Frontal cortex (tissue), 4 donors: ENCODE results near the gene CXCL14. TPM values are rescaled to one million over a fixed set of nuclear protein-coding genes. Genes with fewer than 3 reads are reported as not detected.

Experiments
- DNase-seq, 2 donors: peaks; one replicate each; pipeline ENCODE4 v3.0.0; 2012; ENCODE audit warnings: low spot score in 2 of 2
- FAIRE-seq: peaks from 2 replicates; lab custom pipeline; 2012; peaks lifted over from hg19 to GRCh38; lab: Jason Lieb, UNC
- total RNA-seq: library from RNA; depleted of rRNA; stranded (reverse); fragments of >200 nt; gene quantifications from one replicate; pipeline ENCODE4 v1.2.3, GENCODE V29; 2014
- donor health status: control.
- donor health status: control.
- donor health status: control.

The CXCL14 gene
- total RNA-seq, 1 donor from 2014 or later: 7.7 TPM

GRCh38 chr5:135570453-135570764 lies 8.4 kb downstream of the CXCL14 start:
- DNase-seq (no peak), FAIRE-seq (no peak)

DNA sequence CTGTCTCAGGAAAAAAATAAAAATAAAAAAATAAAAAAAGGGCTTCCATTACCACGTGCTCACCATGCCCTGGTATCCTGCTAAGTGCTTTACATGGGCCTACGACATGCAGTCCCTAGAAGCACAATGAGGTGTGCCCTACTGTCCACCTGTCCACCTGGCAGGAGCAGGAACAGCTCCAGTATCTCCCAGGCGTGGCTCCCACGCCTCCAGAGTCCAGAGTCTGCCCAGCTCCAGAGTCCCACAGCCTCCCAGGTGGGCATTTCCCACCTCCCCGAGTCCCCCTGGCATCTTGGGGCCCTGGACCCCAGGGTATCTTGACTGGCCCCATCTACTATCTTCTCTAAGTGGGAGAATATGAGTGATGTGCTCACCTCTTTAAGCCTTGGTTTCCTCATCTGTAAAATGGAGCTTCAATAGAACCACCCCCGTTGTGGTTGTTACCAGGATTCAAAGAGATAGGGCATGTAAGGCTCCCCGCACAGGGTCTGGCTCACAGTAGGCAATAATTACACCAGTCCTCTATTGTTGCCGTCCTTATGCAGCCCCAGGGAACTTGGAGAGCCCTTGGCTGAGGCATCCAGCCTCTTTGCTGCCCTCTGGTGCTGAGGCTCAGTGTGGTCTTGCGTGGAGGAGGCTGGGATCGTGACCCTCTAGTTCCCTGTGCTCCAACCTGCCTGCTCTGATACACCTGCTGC lies 8.9 kb downstream of the CXCL14 start:
- DNase-seq: no peak
- no peak for FAIRE-seq

- no peak for DNase-seq
- FAIRE-seq: no peak
Measured at GRCh38 chr5:135568923-135569360, 9.8 kb downstream of the CXCL14 start.

DNA sequence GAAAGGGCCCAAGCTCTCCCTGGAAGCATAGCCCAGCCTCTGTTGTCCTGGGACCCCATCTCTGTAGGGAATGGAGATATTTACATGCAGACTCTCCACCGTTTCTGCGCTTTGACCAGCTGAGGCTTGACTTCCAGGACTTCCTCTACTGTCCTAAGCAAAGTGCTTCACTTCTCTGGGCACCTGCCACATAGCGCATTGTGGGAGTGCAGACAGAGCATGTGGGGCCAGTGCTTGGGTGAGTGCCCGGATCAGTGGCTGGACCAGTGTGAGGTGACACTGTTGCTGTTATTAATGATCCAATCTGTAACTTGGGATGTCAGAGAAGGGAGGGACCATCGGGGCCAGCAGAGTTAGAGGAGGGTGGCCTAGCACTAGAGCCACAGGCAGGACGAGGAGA lies 10.5 kb downstream of the CXCL14 start:
- FAIRE-seq (no peak), DNase-seq (no peak)

- no peak for DNase-seq
- FAIRE-seq: no peak
Measured at GRCh38 chr5:135567661-135568060, 11.1 kb downstream of the CXCL14 start.

DNA sequence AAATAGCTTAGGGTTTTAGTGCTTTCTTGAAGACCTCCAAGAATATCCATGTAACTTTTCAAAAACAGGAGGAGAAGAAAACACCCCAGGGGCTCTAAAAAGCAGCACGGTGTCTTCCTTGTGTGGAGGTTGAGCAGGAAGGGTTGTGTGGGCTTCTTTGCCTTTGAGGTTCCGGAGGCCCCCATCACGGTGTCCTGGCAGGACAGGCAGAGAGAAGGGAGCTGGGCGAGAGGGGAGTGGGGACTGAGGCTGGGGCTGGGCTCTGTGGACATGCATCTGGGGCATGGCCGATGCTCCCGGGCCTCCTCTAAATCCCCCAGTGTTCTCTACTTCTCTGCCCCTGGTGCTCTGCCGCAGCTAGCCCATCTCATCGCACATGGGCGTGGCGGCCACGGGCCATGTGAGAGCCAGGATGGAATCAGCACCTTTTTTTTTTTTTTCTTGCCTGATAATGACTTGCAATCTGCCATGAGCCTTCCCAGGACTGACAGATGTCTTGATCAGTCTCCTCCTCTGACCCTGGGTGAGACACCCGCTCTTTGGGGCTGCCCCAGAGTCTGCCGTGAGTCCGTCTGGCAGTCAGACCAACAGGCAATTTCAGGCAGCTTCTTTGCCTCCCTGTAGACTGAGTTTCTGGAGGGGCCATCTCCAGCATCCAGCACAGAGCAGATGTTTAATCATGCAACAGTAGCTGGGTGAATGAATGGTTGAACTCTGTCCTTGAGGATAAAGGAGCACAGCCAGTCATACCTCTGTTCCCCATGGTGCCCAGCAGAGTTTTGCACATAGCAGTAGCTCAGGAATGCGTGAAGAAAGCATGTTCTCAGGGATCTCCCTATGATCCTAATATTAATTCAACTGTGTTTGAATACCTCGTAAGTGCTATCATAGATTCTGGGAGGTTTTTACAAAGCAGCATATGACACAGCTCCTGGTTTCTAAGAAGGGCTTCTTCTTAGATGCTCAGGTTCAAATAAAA lies 12.1 kb downstream of the CXCL14 start:
- FAIRE-seq (no peak), DNase-seq (no peak)

- FAIRE-seq: no peak
- DNase-seq: peak in 1 of 2 donors; percentile 45
Measured at GRCh38 chr5:135565725-135566421, 12.9 kb downstream of the CXCL14 start.

GRCh38 chr5:135565266-135565665 lies 13.5 kb downstream of the CXCL14 start:
- DNase-seq (no peak), FAIRE-seq (no peak)

DNA sequence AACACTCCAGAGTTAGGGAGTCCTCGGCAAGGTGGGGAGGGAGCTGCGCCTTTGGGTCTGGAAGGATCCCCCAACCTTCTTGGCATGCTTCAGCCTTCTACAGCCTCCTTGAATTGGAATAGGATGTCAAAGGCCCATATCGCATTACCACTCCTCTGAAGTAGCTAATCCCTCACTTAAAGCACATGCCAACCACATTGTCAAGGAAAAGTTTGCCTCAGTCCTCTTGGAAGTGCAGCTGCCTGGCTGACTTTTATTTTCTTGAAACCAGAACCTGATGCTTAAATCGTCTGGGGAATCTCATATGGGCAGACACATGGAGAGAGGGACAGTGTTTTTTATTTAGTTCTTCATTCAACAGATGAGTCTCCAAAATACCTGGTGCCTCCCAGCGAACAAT lies 14.5 kb downstream of the CXCL14 start:
- no peak for DNase-seq
- FAIRE-seq: no peak

- FAIRE-seq (no peak), DNase-seq (no peak)
Measured at GRCh38 chr5:135561266-135561665, 17.5 kb downstream of the CXCL14 start.

GRCh38 chr5:135560858-135561257 lies 17.9 kb downstream of the CXCL14 start:
- no peak for FAIRE-seq

GRCh38 chr5:135559354-135559753 lies 19.4 kb downstream of the CXCL14 start:
- FAIRE-seq: no peak
- DNase-seq: no peak

More at GRCh38 chr5:135560858-135561257, 17.9 kb downstream of the CXCL14 start:
- DNase-seq: peak in 1 of 2 donors; percentile 74

DNA sequence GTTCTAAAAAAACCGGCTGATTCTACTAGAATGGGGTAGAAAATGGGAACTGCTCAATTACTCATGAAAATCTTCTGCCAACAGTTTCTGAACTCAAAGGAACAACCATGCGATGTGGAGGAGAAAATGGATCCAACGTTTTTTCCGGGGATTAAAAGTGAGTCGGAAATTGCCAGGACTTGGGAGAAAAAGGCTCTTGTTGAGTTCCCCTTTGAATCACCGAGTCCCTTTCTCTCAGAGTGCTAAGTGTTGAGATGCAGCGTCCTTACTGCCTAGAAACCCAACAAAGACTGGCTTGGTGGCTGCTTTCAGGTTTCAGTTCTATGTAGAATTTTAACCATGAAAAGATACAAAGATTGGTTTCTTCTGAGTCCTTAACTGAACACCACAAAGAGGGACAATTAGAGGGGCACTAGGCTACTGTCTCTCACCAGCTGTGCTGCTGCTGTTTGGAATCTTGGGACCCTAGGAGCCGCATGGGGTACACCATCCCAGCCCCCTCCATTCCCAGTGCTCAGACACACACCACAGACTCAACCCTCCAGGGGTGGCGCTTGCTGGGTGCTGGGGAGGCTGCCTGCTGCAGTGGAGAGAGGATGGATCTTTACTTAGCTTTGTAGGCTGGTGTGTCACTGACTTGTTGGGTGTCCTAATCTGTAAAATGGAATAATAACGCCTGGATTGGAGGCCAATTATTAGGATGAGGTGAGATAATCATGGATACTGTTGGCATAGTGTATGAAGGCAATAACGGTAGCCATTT lies 21.5 kb downstream of the CXCL14 start:
- DNase-seq (no peak), FAIRE-seq (no peak)

GRCh38 chr5:135556620-135557019 lies 22.2 kb downstream of the CXCL14 start:
- DNase-seq (no peak), FAIRE-seq (no peak)

- DNase-seq (no peak), FAIRE-seq (no peak)
Measured at GRCh38 chr5:135555530-135555929, 23.3 kb downstream of the CXCL14 start.

GRCh38 chr5:135553688-135554462 lies 24.9 kb downstream of the CXCL14 start:
- no peak for DNase-seq

DNA sequence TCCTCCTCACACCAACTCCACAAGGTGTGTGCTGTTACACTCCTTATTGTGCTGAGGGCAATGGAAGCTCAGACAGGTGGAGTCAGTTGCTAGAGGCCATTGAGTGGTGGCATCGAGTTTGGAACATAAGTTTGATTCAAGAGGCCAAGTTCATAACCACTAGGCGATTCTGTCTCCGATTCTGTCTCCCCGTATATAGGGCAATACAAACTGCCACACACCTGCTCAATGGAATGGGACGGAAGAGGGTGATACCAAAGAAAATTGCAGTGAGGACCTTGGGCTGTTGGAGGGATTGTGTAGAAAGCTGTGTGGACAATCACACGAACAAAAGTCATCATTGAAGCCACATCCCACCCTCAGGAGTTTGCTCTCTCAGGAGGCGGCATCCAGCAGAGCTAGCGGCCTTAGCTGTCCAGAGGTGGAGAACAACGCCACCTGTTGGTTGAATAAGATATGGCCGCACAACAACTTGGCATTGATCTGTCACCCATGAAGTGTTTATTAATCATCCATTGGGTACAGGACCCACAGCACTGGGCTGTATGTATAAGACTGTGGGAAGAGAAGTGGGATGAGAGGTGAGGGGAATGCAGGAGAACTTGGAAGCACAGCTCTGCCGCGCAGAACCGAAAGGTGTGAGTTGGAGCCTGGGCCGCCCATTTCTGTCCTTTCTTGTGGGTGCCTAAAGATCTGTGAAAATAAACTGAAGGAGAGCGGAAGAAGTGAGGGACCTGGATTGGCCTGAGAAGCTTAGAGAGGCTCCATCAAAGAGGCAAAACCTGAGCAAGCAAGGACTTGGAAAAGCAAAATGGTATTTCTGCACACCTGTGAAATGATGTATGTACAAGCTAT lies 27.0 kb downstream of the CXCL14 start:
- FAIRE-seq (no peak), DNase-seq (peak; percentile 58 to 71)

More at GRCh38 chr5:135553688-135554462, 24.9 kb downstream of the CXCL14 start:
- FAIRE-seq: no peak

GRCh38 chr5:135549413-135549812 lies 29.4 kb downstream of the CXCL14 start:
- FAIRE-seq (no peak), DNase-seq (no peak)
